OCI-LY7 (cell line): ENCODE measurements around the gene AMZ2.

Source experiments
- CTCF ChIP-seq: fragments of 200-600 bp; sonication (generic); conservative IDR thresholded peaks from 2 replicates; pipeline ENCODE4 v1.5.1; 2014; ENCODE audit warnings: mild to moderate bottlenecking, antibody characterized with exemption, low read length, moderate library complexity, mixed read lengths
- EZH2phosphoT487 ChIP-seq: fragments of 200-600 bp; sonication (generic); IDR thresholded peaks from 2 replicates; pipeline ENCODE4 v1.6.1; 2018; ENCODE audit warnings: low read depth, borderline replicate concordance, mild to moderate bottlenecking, mixed run types, antibody characterized with exemption, low read length, moderate library complexity, mixed read lengths

DNA sequence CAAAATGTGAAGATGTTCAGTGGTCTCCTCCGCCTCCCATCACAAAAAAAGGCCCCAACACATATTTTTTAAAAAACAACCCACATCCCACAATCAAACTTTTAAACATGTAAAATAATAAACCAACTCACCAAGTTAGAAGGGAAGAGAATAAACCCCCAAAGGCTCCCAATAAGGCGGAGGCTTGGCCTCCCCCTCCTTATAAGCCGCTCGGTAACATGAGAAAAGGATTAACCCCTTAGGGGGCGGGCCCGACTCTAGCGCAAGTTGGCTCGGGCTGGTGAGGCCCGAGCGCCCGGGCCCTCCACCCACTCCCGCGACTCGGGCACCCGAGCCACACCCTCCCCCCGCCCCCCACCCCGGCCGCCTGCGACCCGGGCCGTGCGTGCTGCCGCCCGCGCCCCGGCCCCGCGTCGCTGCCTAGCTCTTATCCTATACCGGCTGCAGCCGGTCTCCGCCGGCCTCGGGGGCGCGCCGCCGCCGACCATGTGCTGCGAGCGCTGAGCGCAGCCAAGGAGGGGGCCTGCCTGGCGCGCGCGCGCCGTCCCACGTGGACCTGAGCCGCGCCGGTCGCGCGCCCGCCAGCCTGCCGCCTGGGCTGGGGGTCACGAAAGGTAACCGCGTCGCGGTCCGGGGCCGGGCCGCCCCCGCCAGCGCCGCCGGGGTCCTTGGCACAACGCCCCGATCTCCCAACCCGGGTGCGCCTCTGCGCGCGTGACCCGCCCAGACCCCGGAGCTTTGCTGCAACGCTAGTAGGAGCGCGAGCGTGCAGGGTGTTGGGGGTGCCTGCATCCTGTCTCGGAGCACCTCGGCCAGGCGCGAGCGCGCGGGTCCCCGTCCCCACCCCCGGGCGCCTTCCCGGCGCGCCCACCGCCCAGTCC lies 43.4 kb downstream of the AMZ2 start, which contains the start of the genes ARSG and SLC16A6:
- no peak for TF ChIP-seq CTCF
- no peak for TF ChIP-seq EZH2phosphoT487
